Measurements from ENCODE around the gene MAGI1. TPM values are rescaled to one million over a fixed set of nuclear protein-coding genes. Genes with fewer than 3 reads are reported as not detected.

The MAGI1 gene
- total RNA-seq, 1 donor from 2014 or later, result 10.6 TPM

- no peak for DNase-seq (ENCODE audit: low read depth)
These were observed 191.8 kb downstream of the MAGI1 start for GRCh38 chr3:65846936-65847335.

- DNase-seq (ENCODE audit: low read depth), result no peak
These were observed 194.3 kb downstream of the MAGI1 start for GRCh38 chr3:65844370-65844769.

GRCh38 chr3:65843732-65844131 lies 195.0 kb downstream of the MAGI1 start:
- DNase-seq (ENCODE audit: low read depth), result no peak

GRCh38 chr3:65837604-65838003 lies 201.1 kb downstream of the MAGI1 start:
- DNase-seq (ENCODE audit: low read depth), result no peak

GRCh38 chr3:65836047-65836446 lies 202.7 kb downstream of the MAGI1 start:
- DNase-seq (ENCODE audit: low read depth), result peak; percentile 23

- no peak for DNase-seq (ENCODE audit: low read depth)
These were observed 204.8 kb downstream of the MAGI1 start for GRCh38 chr3:65833761-65834505.

GRCh38 chr3:65831733-65832425 lies 206.8 kb downstream of the MAGI1 start:
- DNase-seq (ENCODE audit: low read depth), result peak; percentile 53

- DNase-seq (ENCODE audit: low read depth), result no peak
These were observed 207.6 kb downstream of the MAGI1 start for GRCh38 chr3:65830948-65831732.

GRCh38 chr3:65829228-65829627 lies 209.5 kb downstream of the MAGI1 start:
- no peak for DNase-seq (ENCODE audit: low read depth)

GRCh38 chr3:65828706-65829105 lies 210.0 kb downstream of the MAGI1 start:
- peak; percentile 70 for DNase-seq (ENCODE audit: low read depth)

GRCh38 chr3:65827076-65827475 lies 211.6 kb downstream of the MAGI1 start:
- no peak for DNase-seq (ENCODE audit: low read depth)

GRCh38 chr3:65824166-65824565 lies 214.6 kb downstream of the MAGI1 start:
- no peak for DNase-seq (ENCODE audit: low read depth)

- DNase-seq (ENCODE audit: low read depth), result no peak
These were observed 218.1 kb downstream of the MAGI1 start for GRCh38 chr3:65820600-65820999.

GRCh38 chr3:65819896-65820295 lies 218.8 kb downstream of the MAGI1 start:
- no peak for DNase-seq (ENCODE audit: low read depth)

- DNase-seq (ENCODE audit: low read depth), result no peak
These were observed 221.1 kb downstream of the MAGI1 start for GRCh38 chr3:65817553-65818126.

GRCh38 chr3:65816208-65816607 lies 222.5 kb downstream of the MAGI1 start:
- DNase-seq (ENCODE audit: low read depth), result no peak

- no peak for DNase-seq (ENCODE audit: low read depth)
These were observed 223.7 kb downstream of the MAGI1 start for GRCh38 chr3:65814845-65815578.

- no peak for DNase-seq (ENCODE audit: low read depth)
These were observed 226.8 kb downstream of the MAGI1 start for GRCh38 chr3:65811892-65812291.

- DNase-seq (ENCODE audit: low read depth), result peak; percentile 53
These were observed 227.5 kb downstream of the MAGI1 start for GRCh38 chr3:65811086-65811761.

- DNase-seq (ENCODE audit: low read depth), result peak; percentile 42
These were observed 228.4 kb downstream of the MAGI1 start for GRCh38 chr3:65810302-65810701.
